ENCODE data around the gene LAG3. TPM values are rescaled to one million over a fixed set of nuclear protein-coding genes. Genes with fewer than 3 reads are reported as not detected.
A peak's percentile ranks its signal among the peaks of the same experiment; 100 is the strongest.

The LAG3 gene
- total RNA-seq, 1 donor from 2014 or later, result 0.57 TPM

- no peak for DNase-seq (ENCODE audit: low spot score)
- intact Hi-C loops (cut with DNase I), result loop anchor here (5.0 kb wide), 1 partner anchor 58 kb away; the partner anchor contains the start of gene P3H3
Observed at GRCh38 chr12:6768990-6769389, 3.3 kb upstream of the LAG3 start.

GRCh38 chr12:6769666-6770065 is 2.7 kb upstream of the LAG3 start:
- no peak for DNase-seq (ENCODE audit: low spot score)
- intact Hi-C loops (cut with DNase I), result loop anchor here (5.0 kb wide), 1 partner anchor 58 kb away; the partner anchor contains the start of gene P3H3

- no peak for DNase-seq (ENCODE audit: low spot score)
- intact Hi-C loops (cut with DNase I), result no loop called here
Observed at GRCh38 chr12:6770094-6770493, 2.2 kb upstream of the LAG3 start.

GRCh38 chr12:6770600-6770999 is 1.7 kb upstream of the LAG3 start:
- DNase-seq (ENCODE audit: low spot score), result no peak
- intact Hi-C loops (cut with DNase I), result no loop called here

GRCh38 chr12:6771091-6771495 is 1.2 kb upstream of the LAG3 start:
- no peak for DNase-seq (ENCODE audit: low spot score)
- intact Hi-C loops (cut with DNase I), result no loop called here

- intact Hi-C loops (cut with DNase I), result no loop called here
- DNase-seq (ENCODE audit: low spot score), result no peak
Observed at GRCh38 chr12:6771509-6772330, 600 bp upstream of the LAG3 start.

- DNase-seq (ENCODE audit: low spot score), result no peak
- intact Hi-C loops (cut with DNase I), result no loop called here
Observed at GRCh38 chr12:6772726-6773589, 638 bp downstream of the LAG3 start.

- intact Hi-C loops (cut with DNase I), result no loop called here
- no peak for DNase-seq (ENCODE audit: low spot score)
Observed at GRCh38 chr12:6773590-6774351, 1.5 kb downstream of the LAG3 start.

GRCh38 chr12:6774499-6775062 is 2.3 kb downstream of the LAG3 start:
- DNase-seq (ENCODE audit: low spot score), result no peak
- intact Hi-C loops (cut with DNase I), result loop anchor here (5.0 kb wide), 1 partner anchor 157 kb away; no protein-coding TSS in a partner anchor

- no peak for DNase-seq (ENCODE audit: low spot score)
- intact Hi-C loops (cut with DNase I), result loop anchor here (5.0 kb wide), 1 partner anchor 158 kb away; no protein-coding TSS in a partner anchor
Observed at GRCh38 chr12:6775185-6776174, 3.2 kb downstream of the LAG3 start.

GRCh38 chr12:6777386-6777785 is 5.1 kb downstream of the LAG3 start:
- DNase-seq (ENCODE audit: low spot score), result no peak
- intact Hi-C loops (cut with DNase I), result loop anchor here (5.0 kb wide), 1 partner anchor 160 kb away; no protein-coding TSS in a partner anchor

GRCh38 chr12:6778217-6778573 is 5.9 kb downstream of the LAG3 start:
- DNase-seq (ENCODE audit: low spot score), result no peak
- intact Hi-C loops (cut with DNase I), result loop anchor here (5.0 kb wide), 1 partner anchor 161 kb away; no protein-coding TSS in a partner anchor

- intact Hi-C loops (cut with DNase I), result loop anchor here (1.0 to 5.0 kb wide), 3 partner anchors 26 to 162 kb away; partner anchors contain the start of gene MLF2
- DNase-seq (ENCODE audit: low spot score), result peak; percentile 96
Observed at GRCh38 chr12:6778574-6779550, 6.5 kb downstream of the LAG3 start.

- DNase-seq (ENCODE audit: low spot score), result no peak
- intact Hi-C loops (cut with DNase I), result loop anchor here (1.0 to 5.0 kb wide), 3 partner anchors 27 to 163 kb away; partner anchors contain the start of gene MLF2
Observed at GRCh38 chr12:6779708-6780432, 7.5 kb downstream of the LAG3 start.

- intact Hi-C loops (cut with DNase I), result no loop called here
- DNase-seq (ENCODE audit: low spot score), result no peak
Observed at GRCh38 chr12:6780573-6780972, 8.3 kb downstream of the LAG3 start.

GRCh38 chr12:6782119-6782518 is 9.8 kb downstream of the LAG3 start:
- no peak for DNase-seq (ENCODE audit: low spot score)
- intact Hi-C loops (cut with DNase I), result no loop called here

All from cardiac septum (tissue), 1 donor.